ENCODE data around the gene RHOT2. TPM values are rescaled to one million over a fixed set of nuclear protein-coding genes. Genes with fewer than 3 reads are reported as not detected.

RHOT2 gene
- total RNA-seq, 1 donor from 2014 or later: 93.2 TPM

- Histone ChIP-seq H3K36me3 (ENCODE audit: insufficient read depth, low read length) (no peaks in the 10 kb centered on the region), H3K79me2 (ENCODE audit: insufficient read depth, low read length) (peaks cover 35% of the 10 kb centered on the region), H3K4me3 (ENCODE audit: insufficient read depth, low read depth, low read length) (no peak overlapping the region), H3K9me3 (ENCODE audit: insufficient read depth, low read depth, low read length) (no peaks in the 10 kb centered on the region), H4K20me1 (ENCODE audit: insufficient read depth, low read length) (peaks cover 22% of the 10 kb centered on the region), H3K27me3 (ENCODE audit: insufficient read depth, low read length) (no peaks in the 10 kb centered on the region), H3K4me1 (ENCODE audit: insufficient read depth, low read length) (peaks cover 5% of the 10 kb centered on the region), H3K27ac (ENCODE audit: low read depth, low read length) (no peak overlapping the region), H3K9ac (ENCODE audit: low read length) (no peak overlapping the region), H3K4me2 (ENCODE audit: low read length) (no peak overlapping the region), H2AFZ (ENCODE audit: low read depth, low read length) (no peak overlapping the region)
- no peak for FAIRE-seq
- Mint-ChIP-seq H3K27me3 (ENCODE audit: low read depth, unreplicated experiment) (no peaks in the 10 kb centered on the region), H3K9me3 (ENCODE audit: unreplicated experiment) (no peaks in the 10 kb centered on the region), H3K27ac (ENCODE audit: unreplicated experiment) (no peak overlapping the region), H3K4me3 (ENCODE audit: unreplicated experiment) (no peak overlapping the region), H3K36me3 (ENCODE audit: low read depth, unreplicated experiment) (peaks cover 2% of the 10 kb centered on the region), H3K4me1 (ENCODE audit: low read depth, unreplicated experiment) (no peaks in the 10 kb centered on the region)
- TF ChIP-seq EZH2 (IDR thresholded peaks at IDR 0.05; ENCODE audit: insufficient read depth, low read length) (no peak), CTCF (IDR thresholded peaks at IDR 0.05; ENCODE audit: insufficient read depth, low read depth, low read length) (no peak)
- DNase-seq (ENCODE audit: low read depth): no peak
Observed at GRCh38 chr16:666572-666971, 1.4 kb upstream of the RHOT2 start.

GRCh38 chr16:667113-667779, 686 bp upstream of the RHOT2 start:
- Mint-ChIP-seq H3K27me3 (ENCODE audit: low read depth, unreplicated experiment) (no peaks in the 10 kb centered on the region), H3K4me3 (ENCODE audit: unreplicated experiment) (peak overlapping the region; percentile 54), H3K9me3 (ENCODE audit: unreplicated experiment) (no peaks in the 10 kb centered on the region), H3K36me3 (ENCODE audit: low read depth, unreplicated experiment) (peaks cover 2% of the 10 kb centered on the region), H3K27ac (ENCODE audit: unreplicated experiment) (no peak overlapping the region), H3K4me1 (ENCODE audit: low read depth, unreplicated experiment) (no peaks in the 10 kb centered on the region)
- Histone ChIP-seq H3K27ac (ENCODE audit: low read depth, low read length) (no peak overlapping the region), H3K79me2 (ENCODE audit: insufficient read depth, low read length) (peaks cover 35% of the 10 kb centered on the region), H3K36me3 (ENCODE audit: insufficient read depth, low read length) (no peaks in the 10 kb centered on the region), H2AFZ (ENCODE audit: low read depth, low read length) (peak overlapping the region; percentile 51), H3K27me3 (ENCODE audit: insufficient read depth, low read length) (no peaks in the 10 kb centered on the region), H3K4me3 (ENCODE audit: insufficient read depth, low read depth, low read length) (peak overlapping the region; percentile 80), H3K9me3 (ENCODE audit: insufficient read depth, low read depth, low read length) (no peaks in the 10 kb centered on the region), H3K4me1 (ENCODE audit: insufficient read depth, low read length) (peaks cover 5% of the 10 kb centered on the region), H3K9ac (ENCODE audit: low read length) (peak overlapping the region; percentile 94), H4K20me1 (ENCODE audit: insufficient read depth, low read length) (peaks cover 24% of the 10 kb centered on the region), H3K4me2 (ENCODE audit: low read length) (peak overlapping the region; percentile 85)
- DNase-seq (ENCODE audit: low read depth) (no peak), FAIRE-seq (no peak)
- TF ChIP-seq EZH2 (IDR thresholded peaks at IDR 0.05; ENCODE audit: insufficient read depth, low read length) (no peak), CTCF (IDR thresholded peaks at IDR 0.05; ENCODE audit: insufficient read depth, low read depth, low read length) (no peak)

- Mint-ChIP-seq H3K36me3 (ENCODE audit: low read depth, unreplicated experiment) (peaks cover 2% of the 10 kb centered on the region), H3K4me1 (ENCODE audit: low read depth, unreplicated experiment) (no peaks in the 10 kb centered on the region), H3K9me3 (ENCODE audit: unreplicated experiment) (no peaks in the 10 kb centered on the region), H3K27ac (ENCODE audit: unreplicated experiment) (no peak overlapping the region), H3K4me3 (ENCODE audit: unreplicated experiment) (peak overlapping the region; percentile 82), H3K27me3 (ENCODE audit: low read depth, unreplicated experiment) (no peaks in the 10 kb centered on the region)
- Histone ChIP-seq H3K4me3 (ENCODE audit: insufficient read depth, low read depth, low read length) (peak overlapping the region; percentile 80), H4K20me1 (ENCODE audit: insufficient read depth, low read length) (peaks cover 37% of the 10 kb centered on the region), H3K27me3 (ENCODE audit: insufficient read depth, low read length) (no peaks in the 10 kb centered on the region), H2AFZ (ENCODE audit: low read depth, low read length) (peak overlapping the region; percentile 51), H3K27ac (ENCODE audit: low read depth, low read length) (peak overlapping the region; percentile 65), H3K9me3 (ENCODE audit: insufficient read depth, low read depth, low read length) (no peaks in the 10 kb centered on the region), H3K79me2 (ENCODE audit: insufficient read depth, low read length) (peaks cover 35% of the 10 kb centered on the region), H3K9ac (ENCODE audit: low read length) (peak overlapping the region; percentile 94), H3K4me2 (ENCODE audit: low read length) (peak overlapping the region; percentile 85), H3K36me3 (ENCODE audit: insufficient read depth, low read length) (no peaks in the 10 kb centered on the region), H3K4me1 (ENCODE audit: insufficient read depth, low read length) (peaks cover 5% of the 10 kb centered on the region)
- TF ChIP-seq EZH2 (IDR thresholded peaks at IDR 0.05; ENCODE audit: insufficient read depth, low read length) (no peak), CTCF (IDR thresholded peaks at IDR 0.05; ENCODE audit: insufficient read depth, low read depth, low read length) (no peak)
- no peak for DNase-seq (ENCODE audit: low read depth)
- FAIRE-seq: no peak
Observed at GRCh38 chr16:668519-669171, 713 bp downstream of the RHOT2 start.
